Neural cell (in vitro differentiated cells): Measurements from ENCODE around the gene DNAH3. TPM values are rescaled to one million over a fixed set of nuclear protein-coding genes. Genes with fewer than 3 reads are reported as not detected.

ENCODE experiments used
- H2AFZ ChIP-seq: fragments of 200-600, 300-800 bp; sonication (generic), shearing (Covaris generic); 2 replicates; pipeline ENCODE4 v1.6.0; 2014; ENCODE audit warnings: low read depth, mild to moderate bottlenecking, antibody characterized with exemption, low read length, moderate library complexity
- H3F3A ChIP-seq: fragments of 200-600 bp; shearing (Covaris generic); 2 replicates; pipeline ENCODE4 v1.6.1; 2016; ENCODE audit warnings: mild to moderate bottlenecking, moderate library complexity, mixed read lengths, antibody characterized with exemption, low read length; ENCODE audit not compliant: insufficient read depth, poor library complexity, severe bottlenecking
- H3K27ac ChIP-seq: fragments of 200-600, 300-800 bp; sonication (generic), shearing (Covaris generic); 2 replicates; pipeline ENCODE4 v1.5.1; 2014; ENCODE audit warnings: mild to moderate bottlenecking, low read length, moderate library complexity
- H3K27me3 ChIP-seq: fragments of 300-800, 200-600 bp; sonication (generic), shearing (Covaris generic); 2 replicates; pipeline ENCODE4 v1.6.0; 2014; ENCODE audit warnings: mild to moderate bottlenecking, low read depth, low read length, moderate library complexity; ENCODE audit not compliant: insufficient read depth
- H3K36me3 ChIP-seq: fragments of 300-800, 200-600 bp; sonication (generic), shearing (Covaris generic); 2 replicates; pipeline ENCODE4 v1.5.1; 2014; ENCODE audit warnings: mild to moderate bottlenecking, antibody characterized with exemption, low read length, moderate library complexity; ENCODE audit not compliant: insufficient read depth
- H3K4me2 ChIP-seq: fragments of 300-800, 200-600 bp; sonication (generic), shearing (Covaris generic); 2 replicates; pipeline ENCODE4 v1.6.0; 2014; ENCODE audit warnings: mild to moderate bottlenecking, low read length
- H3K4me3 ChIP-seq: fragments of 300-800, 200-600 bp; sonication (generic), shearing (Covaris generic); 2 replicates; pipeline ENCODE4 v1.5.1; 2014; ENCODE audit warnings: mild to moderate bottlenecking, low read length, moderate library complexity
- H3K79me2 ChIP-seq: fragments of 200-600 bp; shearing (Covaris generic); replicated peaks from 2 replicates; pipeline ENCODE4 v1.6.0; 2014; ENCODE audit warnings: mild to moderate bottlenecking, low read length, moderate library complexity; ENCODE audit not compliant: insufficient read depth
- H3K9ac ChIP-seq: fragments of 300-800, 200-600 bp; sonication (generic), shearing (Covaris generic); 2 replicates; pipeline ENCODE4 v1.6.1; 2016; ENCODE audit warnings: mild to moderate bottlenecking, low read length, mixed read lengths
- H3K9me2 ChIP-seq: fragments of 200-600 bp; shearing (Covaris generic); 2 replicates; pipeline ENCODE4 v1.6.1; 2016; ENCODE audit warnings: mild to moderate bottlenecking, low read length, mixed read lengths; ENCODE audit not compliant: insufficient read depth
- H3K9me3 ChIP-seq: fragments of 200-600, 300-800 bp; sonication (generic), shearing (Covaris generic); 2 replicates; pipeline ENCODE4 v1.6.1; 2016; ENCODE audit warnings: mild to moderate bottlenecking, mixed run types, low read length, moderate library complexity, mixed read lengths
- H4K20me1 ChIP-seq: fragments of 200-600 bp; shearing (Covaris generic); 2 replicates; pipeline ENCODE4 v1.6.1; 2016; ENCODE audit warnings: mild to moderate bottlenecking, mixed run types; ENCODE audit not compliant: insufficient read depth
- EP300 ChIP-seq: fragments of 450-650 bp; conservative IDR thresholded peaks from 2 replicates; pipeline ENCODE4 v1.6.1; 2014; ENCODE audit warnings: antibody characterized with exemption, mild to moderate bottlenecking, moderate library complexity; ENCODE audit not compliant: poor library complexity, severe bottlenecking
- EZH2 ChIP-seq: fragments of 200-600, 300-800 bp; shearing (Covaris generic), sonication (generic); IDR thresholded peaks from 2 replicates; pipeline ENCODE4 v1.6.1; 2014; ENCODE audit warnings: antibody characterized with exemption, low read length, borderline replicate concordance, mild to moderate bottlenecking; ENCODE audit not compliant: insufficient read depth, poor library complexity, severe bottlenecking
- MXI1 ChIP-seq: fragments of 450-650 bp; conservative IDR thresholded peaks from 2 replicates; pipeline ENCODE4 v1.6.1; 2014; ENCODE audit warnings: antibody characterized with exemption, mild to moderate bottlenecking; ENCODE audit not compliant: poor library complexity, severe bottlenecking
- POLR2AphosphoS5 ChIP-seq: IDR thresholded peaks from 2 replicates; pipeline ENCODE4 v1.6.1; 2012
- RAD21 ChIP-seq: fragments of 450-650 bp; conservative IDR thresholded peaks from 2 replicates; pipeline ENCODE4 v1.6.1; 2014; ENCODE audit warnings: antibody characterized with exemption, mild to moderate bottlenecking, moderate library complexity
- SMC3 ChIP-seq: fragments of 450-650 bp; conservative IDR thresholded peaks from 2 replicates; pipeline ENCODE4 v1.6.1; 2014; ENCODE audit warnings: antibody characterized with exemption, mild to moderate bottlenecking, moderate library complexity; ENCODE audit not compliant: poor library complexity
- TAF1 ChIP-seq: IDR thresholded peaks from 2 replicates; pipeline ENCODE4 v1.6.1; 2012; ENCODE audit warnings: low read depth
- polyA plus RNA-seq: library from polyadenylated mRNA; depleted of rRNA; stranded (reverse); fragments of >200 nt; gene quantifications from 2 replicates; pipeline ENCODE4 v1.2.3, GENCODE V29; 2014
- TF ChIP-seq, protein P1 (sequence below): fragments of 450-650 bp; IDR thresholded peaks from 2 replicates; pipeline ENCODE4 v1.5.1; 2014; ENCODE audit warnings: antibody characterized with exemption, mild to moderate bottlenecking, moderate library complexity; ENCODE audit not compliant: poor library complexity, severe bottlenecking
- TF ChIP-seq, protein P2 (sequence below): IDR thresholded peaks from 2 replicates; pipeline ENCODE4 v1.6.1; 2012; ENCODE audit warnings: borderline replicate concordance

The DNAH3 gene
- polyA plus RNA-seq, 1 donor from 2014 or later: 0.06 TPM

GRCh38 chr16:21160276-21160675 is 9.6 kb upstream of the DNAH3 start:
- H3K27me3 ChIP-seq: peaks cover 10% of the 10 kb centered on the region
- H2AFZ ChIP-seq: no peak overlapping the region
- no peak overlapping the region for H3K27ac ChIP-seq
- no peak overlapping the region for H3K4me2 ChIP-seq
- H3K9me3 ChIP-seq: no peaks in the 10 kb centered on the region
- no peak overlapping the region for H3K4me3 ChIP-seq
- no peaks in the 10 kb centered on the region for H3K79me2 ChIP-seq
- no peaks in the 10 kb centered on the region for H3K36me3 ChIP-seq
- TF ChIP-seq, protein P1, sequence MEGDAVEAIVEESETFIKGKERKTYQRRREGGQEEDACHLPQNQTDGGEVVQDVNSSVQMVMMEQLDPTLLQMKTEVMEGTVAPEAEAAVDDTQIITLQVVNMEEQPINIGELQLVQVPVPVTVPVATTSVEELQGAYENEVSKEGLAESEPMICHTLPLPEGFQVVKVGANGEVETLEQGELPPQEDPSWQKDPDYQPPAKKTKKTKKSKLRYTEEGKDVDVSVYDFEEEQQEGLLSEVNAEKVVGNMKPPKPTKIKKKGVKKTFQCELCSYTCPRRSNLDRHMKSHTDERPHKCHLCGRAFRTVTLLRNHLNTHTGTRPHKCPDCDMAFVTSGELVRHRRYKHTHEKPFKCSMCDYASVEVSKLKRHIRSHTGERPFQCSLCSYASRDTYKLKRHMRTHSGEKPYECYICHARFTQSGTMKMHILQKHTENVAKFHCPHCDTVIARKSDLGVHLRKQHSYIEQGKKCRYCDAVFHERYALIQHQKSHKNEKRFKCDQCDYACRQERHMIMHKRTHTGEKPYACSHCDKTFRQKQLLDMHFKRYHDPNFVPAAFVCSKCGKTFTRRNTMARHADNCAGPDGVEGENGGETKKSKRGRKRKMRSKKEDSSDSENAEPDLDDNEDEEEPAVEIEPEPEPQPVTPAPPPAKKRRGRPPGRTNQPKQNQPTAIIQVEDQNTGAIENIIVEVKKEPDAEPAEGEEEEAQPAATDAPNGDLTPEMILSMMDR: no peak
- TF ChIP-seq SMC3: no peak
- TF ChIP-seq EZH2: no peak
- TF ChIP-seq RAD21: no peak
- no peak for TF ChIP-seq MXI1
- TF ChIP-seq, protein P2, sequence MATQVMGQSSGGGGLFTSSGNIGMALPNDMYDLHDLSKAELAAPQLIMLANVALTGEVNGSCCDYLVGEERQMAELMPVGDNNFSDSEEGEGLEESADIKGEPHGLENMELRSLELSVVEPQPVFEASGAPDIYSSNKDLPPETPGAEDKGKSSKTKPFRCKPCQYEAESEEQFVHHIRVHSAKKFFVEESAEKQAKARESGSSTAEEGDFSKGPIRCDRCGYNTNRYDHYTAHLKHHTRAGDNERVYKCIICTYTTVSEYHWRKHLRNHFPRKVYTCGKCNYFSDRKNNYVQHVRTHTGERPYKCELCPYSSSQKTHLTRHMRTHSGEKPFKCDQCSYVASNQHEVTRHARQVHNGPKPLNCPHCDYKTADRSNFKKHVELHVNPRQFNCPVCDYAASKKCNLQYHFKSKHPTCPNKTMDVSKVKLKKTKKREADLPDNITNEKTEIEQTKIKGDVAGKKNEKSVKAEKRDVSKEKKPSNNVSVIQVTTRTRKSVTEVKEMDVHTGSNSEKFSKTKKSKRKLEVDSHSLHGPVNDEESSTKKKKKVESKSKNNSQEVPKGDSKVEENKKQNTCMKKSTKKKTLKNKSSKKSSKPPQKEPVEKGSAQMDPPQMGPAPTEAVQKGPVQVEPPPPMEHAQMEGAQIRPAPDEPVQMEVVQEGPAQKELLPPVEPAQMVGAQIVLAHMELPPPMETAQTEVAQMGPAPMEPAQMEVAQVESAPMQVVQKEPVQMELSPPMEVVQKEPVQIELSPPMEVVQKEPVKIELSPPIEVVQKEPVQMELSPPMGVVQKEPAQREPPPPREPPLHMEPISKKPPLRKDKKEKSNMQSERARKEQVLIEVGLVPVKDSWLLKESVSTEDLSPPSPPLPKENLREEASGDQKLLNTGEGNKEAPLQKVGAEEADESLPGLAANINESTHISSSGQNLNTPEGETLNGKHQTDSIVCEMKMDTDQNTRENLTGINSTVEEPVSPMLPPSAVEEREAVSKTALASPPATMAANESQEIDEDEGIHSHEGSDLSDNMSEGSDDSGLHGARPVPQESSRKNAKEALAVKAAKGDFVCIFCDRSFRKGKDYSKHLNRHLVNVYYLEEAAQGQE: no peak
- TF ChIP-seq EP300: no peak
- TF ChIP-seq POLR2AphosphoS5: no peak
- no peak for TF ChIP-seq TAF1
- H3K9me2 ChIP-seq: no peaks in the 10 kb centered on the region
- H4K20me1 ChIP-seq: no peaks in the 10 kb centered on the region
- no peak overlapping the region for H3K9ac ChIP-seq
- no peaks in the 10 kb centered on the region for H3F3A ChIP-seq

DNA sequence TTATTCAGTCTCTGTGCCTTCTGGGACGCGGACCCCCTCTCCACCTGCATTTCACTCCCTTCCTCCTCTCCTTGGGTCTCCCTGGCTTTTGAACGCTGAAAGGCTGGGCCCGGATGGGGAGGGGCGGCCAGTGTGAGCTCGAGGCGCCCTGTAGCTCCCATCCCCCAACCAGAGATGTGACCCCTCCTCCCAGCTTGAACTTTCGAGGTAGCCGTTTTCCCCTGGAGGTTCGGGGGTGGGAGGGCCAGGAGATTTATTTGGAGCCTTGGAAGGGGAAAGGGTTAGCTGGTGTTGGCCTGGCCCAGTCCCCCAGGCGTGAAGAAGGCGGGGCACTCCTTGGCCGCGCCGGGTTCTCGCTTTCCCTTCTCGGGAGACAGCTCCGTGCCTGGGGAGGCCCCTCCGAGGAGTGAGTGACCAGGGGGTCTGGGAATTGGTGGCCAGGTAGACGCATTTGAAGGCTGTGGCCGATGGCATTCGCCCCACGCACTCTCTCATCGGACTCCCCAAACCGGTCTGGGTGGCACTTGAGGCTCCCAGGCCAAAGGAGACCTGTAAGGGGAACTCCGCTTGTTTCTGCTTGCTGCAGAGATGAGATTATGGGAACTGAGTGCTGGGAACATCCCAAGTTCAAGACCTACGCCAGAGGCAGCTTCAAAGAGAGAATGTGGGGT is 8.8 kb upstream of the DNAH3 start:
- Histone ChIP-seq H3K27me3 (peaks cover 10% of the 10 kb centered on the region), H3K4me3 (peak overlapping the region; percentile 84), H3K27ac (no peak overlapping the region), H2AFZ (peak overlapping the region; percentile 72), H3K9me3 (no peaks in the 10 kb centered on the region), H3K9ac (peak overlapping the region; percentile 68), H3K4me2 (peak overlapping the region; percentile 26), H3K9me2 (no peaks in the 10 kb centered on the region), H4K20me1 (no peaks in the 10 kb centered on the region), H3K36me3 (no peaks in the 10 kb centered on the region), H3K79me2 (no peaks in the 10 kb centered on the region), H3F3A (no peaks in the 10 kb centered on the region)
- no peak for TF ChIP-seq SMC3
